Epithelial cell of prostate (primary cell): ENCODE data around the gene LIMCH1.

Experiments
- DNase-seq: peaks from one replicate; pipeline ENCODE4 v3.0.0-alpha.2; 2011; ENCODE audit warnings: low read depth, low spot score
- H3K27ac ChIP-seq: fragments of 450-650 bp; 2 replicates; pipeline ENCODE4 v1.5.1; 2017; ENCODE audit warnings: mild to moderate bottlenecking

The LIMCH1 gene

DNA sequence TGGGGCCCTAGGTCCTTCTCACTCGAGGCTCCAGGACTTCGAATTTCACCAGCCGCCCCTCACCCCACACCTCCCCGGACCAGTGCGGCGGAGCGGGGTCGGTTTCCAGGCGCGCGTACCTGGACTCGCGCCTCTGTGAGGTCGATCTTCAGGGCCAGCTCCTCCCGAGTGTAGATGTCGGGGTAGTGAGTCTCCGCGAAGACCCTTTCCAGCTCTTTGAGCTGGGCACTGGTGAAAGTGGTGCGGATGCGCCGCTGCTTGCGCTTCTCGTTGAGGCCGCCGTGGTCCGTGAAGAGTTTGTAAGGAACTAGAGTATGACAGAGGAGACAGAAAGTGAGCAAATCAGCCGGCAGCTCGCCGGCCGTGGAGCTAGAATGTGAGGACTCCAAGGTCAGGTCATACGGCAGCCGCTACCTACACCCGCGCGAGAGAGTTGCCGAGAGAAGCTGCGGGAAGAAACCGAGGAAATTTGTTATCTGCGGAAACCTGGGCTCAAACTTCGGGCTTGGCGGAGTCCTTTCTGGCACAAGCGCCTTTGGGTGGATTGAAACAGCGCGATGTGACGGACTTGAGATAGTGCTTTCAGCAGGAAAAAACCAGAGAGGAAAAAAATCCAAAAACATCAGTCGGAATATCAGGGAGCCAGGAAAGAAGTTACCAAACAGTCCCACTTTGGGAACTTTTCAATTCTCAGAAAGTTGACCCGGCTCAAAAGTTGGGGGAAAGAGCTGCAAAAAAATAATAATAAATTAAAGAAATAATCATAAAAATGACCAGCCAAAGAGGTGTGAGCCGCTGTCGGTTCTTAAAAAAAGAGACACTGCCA is 209.5 kb downstream of the LIMCH1 start:
- no peak overlapping the region for H3K27ac ChIP-seq
- no peak for DNase-seq

DNA sequence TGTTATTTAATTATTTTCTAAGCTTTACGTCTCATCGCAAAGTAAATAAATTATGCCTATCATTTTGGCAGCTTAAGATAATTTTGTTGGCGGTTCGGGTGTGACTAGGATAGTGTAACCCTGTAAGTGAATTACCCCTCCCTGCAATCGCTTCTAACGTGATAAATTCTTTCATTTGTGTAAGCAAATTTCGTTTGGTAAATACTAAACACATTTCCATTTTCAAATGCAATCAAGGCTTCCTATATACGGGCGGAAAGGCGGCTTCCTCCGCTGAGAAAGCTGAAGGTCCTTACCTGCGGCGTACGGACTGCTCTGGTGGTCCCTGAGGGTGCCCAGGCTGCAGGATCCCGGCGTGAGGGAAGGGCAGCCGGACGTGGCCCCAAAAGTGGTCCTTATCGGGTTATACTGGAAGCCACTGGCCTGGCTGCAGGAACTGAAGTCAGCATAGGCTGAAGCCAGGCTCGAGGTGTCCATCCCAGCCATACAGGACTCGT is 210.2 kb downstream of the LIMCH1 start:
- no peak overlapping the region for H3K27ac ChIP-seq
- DNase-seq, result no peak

DNA sequence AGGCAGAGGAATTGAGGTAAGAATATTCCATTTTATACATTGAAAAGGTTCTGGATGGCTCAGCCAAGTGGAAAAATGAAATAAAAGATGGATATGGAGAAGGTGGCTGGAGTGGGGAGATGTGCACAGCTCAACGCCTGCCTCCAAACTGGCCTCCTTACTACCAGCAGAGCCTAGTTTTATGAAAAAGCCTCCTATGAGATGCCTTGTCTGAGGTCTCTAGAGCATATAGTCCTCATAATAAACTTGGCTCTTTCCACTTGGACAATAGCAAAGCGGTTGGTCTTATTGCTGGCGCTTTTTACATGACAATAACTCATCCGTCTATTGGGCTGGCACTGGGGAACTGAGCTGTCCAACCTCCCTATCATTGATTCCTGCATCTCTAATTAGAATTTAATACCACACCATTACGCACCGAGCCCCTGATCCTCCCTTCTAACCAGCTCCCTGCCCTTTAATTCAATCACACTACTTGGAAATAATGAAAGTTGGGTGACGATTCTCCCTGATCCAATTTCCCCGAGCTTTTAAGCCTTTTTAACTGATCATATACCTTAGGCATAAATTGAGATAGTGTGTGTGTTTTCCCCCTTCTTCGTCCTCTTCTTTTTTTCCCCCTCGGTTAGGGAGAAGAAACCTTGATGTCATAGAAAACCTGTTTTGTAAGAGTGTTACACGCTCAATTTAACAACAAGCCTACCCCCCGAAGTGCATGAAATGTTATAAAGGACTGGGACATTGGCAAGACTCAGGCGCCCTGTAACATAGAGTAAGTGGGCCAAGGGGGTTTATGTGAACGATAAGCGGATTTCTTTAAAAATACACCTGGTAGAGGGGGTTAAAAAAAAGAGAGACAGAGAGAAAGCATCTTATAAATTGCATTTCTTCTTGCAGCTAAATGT is 210.9 kb downstream of the LIMCH1 start, which contains the start of gene PHOX2B:
PHOX2B (minus strand) TSS at position 155 of the 905 bp plus-strand sequence; CDS start at position 40, 115 bp downstream.
- no peak within 1 kb of the TSS for H3K27ac ChIP-seq
- no peak for DNase-seq

DNA sequence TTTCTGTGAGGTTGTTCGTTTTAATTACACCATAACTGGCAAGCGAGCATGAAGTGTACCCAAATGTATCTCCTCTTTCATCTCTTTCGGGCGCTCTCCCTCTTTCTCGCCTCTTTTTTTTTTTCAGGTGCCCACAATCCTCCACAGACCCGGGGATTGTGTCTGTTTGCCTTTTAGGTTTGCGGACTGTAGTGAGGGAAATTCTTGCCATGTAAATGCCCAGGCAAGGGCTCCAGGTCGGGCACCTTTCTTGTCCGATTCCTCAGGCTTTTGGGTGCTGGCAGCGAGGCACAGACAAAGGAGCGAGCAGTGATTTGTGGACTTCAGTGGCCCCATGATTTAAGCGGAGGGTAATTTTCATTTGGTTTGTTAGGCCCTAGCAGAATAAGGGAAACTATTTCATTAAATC is 211.7 kb downstream of the LIMCH1 start:
- H3K27ac ChIP-seq, result no peak overlapping the region
- no peak for DNase-seq
